Esophagus squamous epithelium (tissue), 4 donors: ENCODE data around the gene SLC25A34.

Experiments used
- CTCF ChIP-seq, 6 experiments: fragments of 450-650 bp in 4 of 6; fragments of 200-600 bp in 2 of 6; sonication (generic) in 2 of 6; IDR thresholded peaks; one replicate each; pipeline ENCODE4 v1.5.1; 2016 to 2019; ENCODE audit warnings: antibody characterized with exemption in 6 of 6, mild to moderate bottlenecking in 4 of 6, moderate library complexity in 4 of 6
- POLR2A ChIP-seq, 4 donors: fragments of 450-650 bp; IDR thresholded peaks; one replicate each; pipeline ENCODE4 v1.6.1; 2017; ENCODE audit warnings: antibody characterized with exemption in 4 of 4, mild to moderate bottlenecking in 4 of 4, moderate library complexity in 3 of 4

- TF ChIP-seq CTCF (IDR thresholded peaks at IDR 0.05) (no peak), POLR2A (IDR thresholded peaks at IDR 0.05) (no peak)
Measured at GRCh38 chr1:15726508-15726907, 9.6 kb upstream of the SLC25A34 start.
